NCI-H146 treated with DMSO at 0.1 percent for 48 hours (cell line): ENCODE measurements around the gene DPP3.

ENCODE experiments used
- DNase-seq: peaks from one replicate; lab custom pipeline; 2025; ENCODE audit not compliant: unreplicated experiment; lab: John Stamatoyannopoulos, UW

DPP3 gene

GRCh38 chr11:66479394-66480116 is 679 bp upstream of the DPP3 start:
- no peak for DNase-seq

GRCh38 chr11:66484806-66485380 is 4.7 kb downstream of the DPP3 start:
- DNase-seq = no peak

- DNase-seq = no peak
These were observed 8.7 kb downstream of the DPP3 start for GRCh38 chr11:66488957-66489356.

- peak; percentile 97 for DNase-seq
These were observed 9.4 kb downstream of the DPP3 start for GRCh38 chr11:66489636-66490035.

- DNase-seq = no peak
These were observed 11.2 kb downstream of the DPP3 start for GRCh38 chr11:66491315-66491935.

- DNase-seq = no peak
These were observed 12.1 kb downstream of the DPP3 start for GRCh38 chr11:66492161-66492865.

GRCh38 chr11:66493130-66493529 is 12.9 kb downstream of the DPP3 start:
- DNase-seq = no peak

GRCh38 chr11:66494458-66494857 is 14.2 kb downstream of the DPP3 start:
- no peak for DNase-seq

- no peak for DNase-seq
These were observed 14.7 kb downstream of the DPP3 start for GRCh38 chr11:66494935-66495334.

- no peak for DNase-seq
These were observed 15.2 kb downstream of the DPP3 start for GRCh38 chr11:66495401-66495854.

GRCh38 chr11:66497206-66497605 is 17.0 kb downstream of the DPP3 start:
- no peak for DNase-seq

GRCh38 chr11:66498506-66498905 is 18.3 kb downstream of the DPP3 start:
- no peak for DNase-seq

- DNase-seq = no peak
These were observed 25.1 kb downstream of the DPP3 start for GRCh38 chr11:66505276-66505816.

GRCh38 chr11:66509131-66509561 is 28.9 kb downstream of the DPP3 start:
- DNase-seq = no peak

- DNase-seq = peak; percentile 7
These were observed 30.2 kb downstream of the DPP3 start, which contains the start of gene BBS1 for GRCh38 chr11:66510271-66510989. BBS1 (plus strand) TSS chr11:66510635; CDS start chr11:66510660, 25 bp downstream.

- DNase-seq = no peak
These were observed 30.7 kb downstream of the DPP3 start for GRCh38 chr11:66510990-66511339.

GRCh38 chr11:66523611-66524010 is 43.4 kb downstream of the DPP3 start:
- no peak for DNase-seq

GRCh38 chr11:66524304-66525040 is 44.2 kb downstream of the DPP3 start:
- DNase-seq = no peak

GRCh38 chr11:66529069-66529468 is 48.8 kb downstream of the DPP3 start:
- DNase-seq = no peak

GRCh38 chr11:66529655-66530054 is 49.4 kb downstream of the DPP3 start:
- no peak for DNase-seq
